Epithelial cell of alveolus of lung (primary cell): ENCODE measurements around the gene TPRA1. TPM values are rescaled to one million over a fixed set of nuclear protein-coding genes. Genes with fewer than 3 reads are reported as not detected.

Experiments used
- total RNA-seq: library from RNA; depleted of rRNA; stranded (reverse); fragments of >200 nt; gene quantifications from 2 replicates; pipeline ENCODE4 v1.2.1, GENCODE V29; 2015

TPRA1 gene
- total RNA-seq, result 36.3 and 65.2 TPM in 2 replicates

GRCh38 chr3:127590593-127591465 is at the start of gene TPRA1:
Gene TPRA1 (minus strand): TSS chr3:127590733. CDS start chr3:127580146, 10,587 bp downstream.

GRCh38 chr3:127628788-127629466 is 38.4 kb upstream of the TPRA1 start, which contains the start of gene PODXL2:
Gene PODXL2 (plus strand): TSS chr3:127629185. CDS start chr3:127629220, 35 bp downstream.

Other genes with a start within 250 kb of the TPRA1 start
- gene MCM2, start 7.7 kb upstream of the TPRA1 start, total RNA-seq, result 29.1 and 56.6 TPM in 2 replicates
- 5.0 and 10.5 TPM in 2 replicates for gene PODXL2, start 38.5 kb upstream of the TPRA1 start, total RNA-seq
- gene ABTB1, start 82.2 kb upstream of the TPRA1 start, total RNA-seq, result 4.4 and 25.2 TPM in 2 replicates
- gene MGLL, start 231.8 kb upstream of the TPRA1 start, total RNA-seq, result 8.5 and 54.0 TPM in 2 replicates